Body of pancreas (tissue), 4 donors: ENCODE results near the gene MFSD12.

ENCODE experiments used
- POLR2A ChIP-seq, 3 donors: fragments of 450-650 bp; IDR thresholded peaks; one replicate each; pipeline ENCODE4 v1.6.1; 2016; ENCODE audit warnings: antibody characterized with exemption in 3 of 3, mild to moderate bottlenecking in 2 of 3
- TF ChIP-seq, protein P1 (sequence below), 7 experiments: fragments of 450-650 bp in 4 of 7; fragments of 200-600 bp in 3 of 7; sonication (generic) in 3 of 7; IDR thresholded peaks; one replicate each; pipeline ENCODE4 v1.5.1; 2016 to 2019; ENCODE audit warnings: antibody characterized with exemption in 7 of 7

DNA sequence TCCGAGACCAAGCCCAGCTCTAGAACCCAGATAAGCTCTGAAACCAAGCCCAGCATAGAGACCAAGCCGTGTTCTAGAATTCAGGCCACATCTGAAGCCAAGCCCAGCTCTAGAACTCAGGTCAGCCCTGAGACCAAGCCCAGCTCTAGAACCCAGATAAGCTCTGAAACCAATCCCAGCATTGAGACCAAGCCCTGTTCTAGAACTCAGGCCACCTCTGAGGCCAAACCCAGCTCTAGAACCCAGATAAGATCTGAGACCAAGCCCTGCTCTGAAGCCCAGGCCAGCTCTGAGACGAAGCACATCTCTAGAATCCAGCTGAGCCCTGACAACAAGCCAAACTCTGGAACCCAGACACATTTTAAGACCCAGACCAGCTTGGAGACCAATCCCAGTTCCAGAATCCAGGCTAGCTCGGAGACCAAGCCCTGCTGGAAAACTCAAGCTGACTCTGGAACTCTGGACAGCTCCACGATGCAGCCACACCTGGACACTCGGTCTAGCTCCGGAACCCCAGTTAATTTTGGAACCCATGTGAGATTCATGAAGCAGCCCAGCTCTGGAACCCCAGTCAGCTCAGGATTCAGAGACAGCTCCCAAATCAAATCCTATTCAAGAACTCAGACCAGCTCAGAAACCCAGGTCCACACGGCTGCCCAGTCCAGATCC is 33.7 kb upstream of the MFSD12 start:
- TF ChIP-seq POLR2A (IDR thresholded peaks at IDR 0.05) = no peak
- TF ChIP-seq, protein P1, sequence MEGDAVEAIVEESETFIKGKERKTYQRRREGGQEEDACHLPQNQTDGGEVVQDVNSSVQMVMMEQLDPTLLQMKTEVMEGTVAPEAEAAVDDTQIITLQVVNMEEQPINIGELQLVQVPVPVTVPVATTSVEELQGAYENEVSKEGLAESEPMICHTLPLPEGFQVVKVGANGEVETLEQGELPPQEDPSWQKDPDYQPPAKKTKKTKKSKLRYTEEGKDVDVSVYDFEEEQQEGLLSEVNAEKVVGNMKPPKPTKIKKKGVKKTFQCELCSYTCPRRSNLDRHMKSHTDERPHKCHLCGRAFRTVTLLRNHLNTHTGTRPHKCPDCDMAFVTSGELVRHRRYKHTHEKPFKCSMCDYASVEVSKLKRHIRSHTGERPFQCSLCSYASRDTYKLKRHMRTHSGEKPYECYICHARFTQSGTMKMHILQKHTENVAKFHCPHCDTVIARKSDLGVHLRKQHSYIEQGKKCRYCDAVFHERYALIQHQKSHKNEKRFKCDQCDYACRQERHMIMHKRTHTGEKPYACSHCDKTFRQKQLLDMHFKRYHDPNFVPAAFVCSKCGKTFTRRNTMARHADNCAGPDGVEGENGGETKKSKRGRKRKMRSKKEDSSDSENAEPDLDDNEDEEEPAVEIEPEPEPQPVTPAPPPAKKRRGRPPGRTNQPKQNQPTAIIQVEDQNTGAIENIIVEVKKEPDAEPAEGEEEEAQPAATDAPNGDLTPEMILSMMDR (IDR thresholded peaks at IDR 0.05) = no peak
